HG03565 (cell line): ENCODE results near the gene SLC22A2.
A peak's percentile ranks its signal among the peaks of the same experiment; 100 is the strongest.

Experiments
- ATAC-seq: cut with Tn5 transposase; IDR thresholded peaks from one replicate; pipeline ENCODE4 v1.9.1; 2021; ENCODE audit warnings: mild to moderate bottlenecking, moderate library complexity; ENCODE audit not compliant: unreplicated experiment

The SLC22A2 gene

DNA sequence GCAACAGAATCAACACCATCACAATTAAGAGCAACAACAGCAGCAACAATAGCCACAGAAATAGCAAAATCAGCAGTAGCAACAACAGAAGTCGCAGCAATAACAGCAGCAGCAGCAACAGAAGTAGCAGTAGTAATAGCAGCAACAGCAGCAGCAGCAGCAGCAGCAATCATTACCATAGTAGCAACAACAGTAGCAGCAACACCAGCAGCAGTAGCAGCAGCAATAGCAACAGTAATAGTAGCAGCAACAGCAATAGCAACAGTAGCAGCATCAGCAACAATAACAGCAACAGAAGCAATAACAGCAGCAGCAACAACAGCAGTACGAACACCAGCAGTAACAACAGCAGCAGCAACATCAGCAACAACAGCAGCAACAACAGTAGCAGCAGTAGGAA lies 39.8 kb downstream of the SLC22A2 start:
- no peak for ATAC-seq

GRCh38 chr6:160217863-160218262 lies 40.8 kb downstream of the SLC22A2 start:
- ATAC-seq: no peak

GRCh38 chr6:160217073-160217472 lies 41.5 kb downstream of the SLC22A2 start:
- no peak for ATAC-seq

- ATAC-seq: no peak
Measured at GRCh38 chr6:160215232-160215631, 43.4 kb downstream of the SLC22A2 start.

DNA sequence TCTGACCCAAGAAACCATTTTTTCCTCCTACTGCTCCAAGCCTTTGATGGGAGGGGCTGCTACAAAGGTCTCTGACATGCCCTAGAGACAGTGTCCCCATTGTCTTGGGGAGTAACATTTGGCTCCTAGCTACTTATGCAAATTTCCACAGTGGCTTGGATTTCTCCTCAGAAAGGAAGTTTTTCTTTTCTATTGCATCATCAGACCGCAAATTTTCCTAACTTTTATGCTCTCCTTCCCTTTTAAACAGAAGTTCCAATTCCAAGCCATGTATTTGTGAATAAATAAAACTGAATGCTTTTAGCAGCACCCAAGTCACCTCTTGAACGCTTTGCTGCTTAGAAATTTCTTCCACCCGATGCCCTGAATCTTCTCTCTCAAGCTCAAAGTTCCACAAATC lies 51.0 kb downstream of the SLC22A2 start:
- ATAC-seq: no peak

DNA sequence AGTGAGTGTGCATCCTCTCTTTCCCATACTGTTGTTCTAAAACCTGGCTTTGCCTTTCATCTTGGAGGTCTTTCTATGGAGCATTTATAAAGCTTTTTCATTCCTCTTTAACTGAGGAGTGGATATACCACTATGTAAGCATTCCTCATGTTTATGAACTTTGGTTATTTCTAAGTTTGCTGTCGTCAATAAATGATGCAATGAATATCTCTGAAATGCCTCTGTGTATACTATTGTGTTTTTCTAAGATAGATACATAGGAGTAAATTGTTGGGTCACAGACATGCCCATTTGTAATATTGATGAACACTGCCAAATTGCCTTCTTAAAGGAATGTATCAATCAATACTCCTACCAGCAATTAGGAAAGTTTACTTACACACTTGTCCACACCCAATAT lies 53.9 kb downstream of the SLC22A2 start:
- no peak for ATAC-seq

DNA sequence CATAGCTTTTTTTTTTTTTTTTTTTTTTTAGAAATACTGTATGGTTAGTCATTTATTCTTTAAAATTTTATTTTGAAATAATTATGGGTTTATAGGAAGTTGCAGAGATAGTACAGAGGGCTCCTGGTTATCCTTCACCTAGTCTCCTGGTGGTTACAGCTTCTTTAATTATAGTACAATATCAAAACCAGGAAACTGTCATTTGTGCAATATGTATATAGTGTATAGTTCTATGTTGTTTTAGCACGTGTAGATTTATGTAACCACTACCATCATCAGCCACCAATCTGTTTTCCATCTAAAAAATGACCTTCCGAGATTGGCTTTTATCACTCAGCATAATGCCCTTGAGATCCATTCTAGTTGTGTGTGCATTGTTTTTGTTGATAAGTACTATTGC lies 54.7 kb downstream of the SLC22A2 start:
- no peak for ATAC-seq

DNA sequence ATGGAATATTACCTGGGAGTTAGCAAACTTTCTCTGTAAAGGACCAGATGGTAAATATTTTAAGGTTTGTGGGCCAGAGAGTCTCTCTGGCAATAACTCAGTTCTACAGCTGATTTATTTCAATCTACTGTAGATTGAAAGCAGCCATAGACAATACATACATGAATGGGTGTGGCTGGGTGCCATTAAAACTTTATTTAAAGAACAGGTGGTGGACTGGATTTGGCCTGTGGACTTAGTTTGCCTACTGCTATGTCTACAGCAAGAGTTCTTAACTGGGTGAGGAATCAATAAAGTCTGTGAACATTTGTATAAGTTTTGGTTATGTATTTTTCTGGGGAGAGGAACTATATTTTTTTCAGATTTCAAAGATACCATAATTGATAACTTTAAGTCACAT lies 55.1 kb downstream of the SLC22A2 start:
- ATAC-seq: no peak

DNA sequence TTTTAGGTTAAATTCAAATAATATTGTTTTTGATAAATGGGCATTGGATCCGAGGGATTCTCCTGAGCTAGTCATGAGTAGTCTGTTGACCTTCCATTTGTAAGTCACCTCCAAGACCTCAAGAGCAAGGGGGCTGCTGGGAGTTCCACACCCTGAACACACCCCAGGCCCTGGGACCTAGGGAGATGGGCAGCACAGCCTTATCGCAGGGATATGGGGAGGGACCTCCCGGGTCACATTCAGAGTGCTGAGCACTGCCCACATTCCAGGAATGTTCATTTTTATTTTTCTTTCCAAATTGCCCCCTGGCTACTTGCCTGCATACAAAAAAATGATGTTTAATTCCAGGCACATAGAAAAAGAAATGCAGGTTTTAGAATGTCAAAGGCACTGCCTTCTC lies 55.5 kb downstream of the SLC22A2 start:
- ATAC-seq: no peak

- no peak for ATAC-seq
Measured at GRCh38 chr6:160202411-160202810, 56.2 kb downstream of the SLC22A2 start.

GRCh38 chr6:160201061-160201460 lies 57.6 kb downstream of the SLC22A2 start:
- no peak for ATAC-seq

GRCh38 chr6:160198606-160199211 lies 59.9 kb downstream of the SLC22A2 start:
- peak; percentile 64 for ATAC-seq

DNA sequence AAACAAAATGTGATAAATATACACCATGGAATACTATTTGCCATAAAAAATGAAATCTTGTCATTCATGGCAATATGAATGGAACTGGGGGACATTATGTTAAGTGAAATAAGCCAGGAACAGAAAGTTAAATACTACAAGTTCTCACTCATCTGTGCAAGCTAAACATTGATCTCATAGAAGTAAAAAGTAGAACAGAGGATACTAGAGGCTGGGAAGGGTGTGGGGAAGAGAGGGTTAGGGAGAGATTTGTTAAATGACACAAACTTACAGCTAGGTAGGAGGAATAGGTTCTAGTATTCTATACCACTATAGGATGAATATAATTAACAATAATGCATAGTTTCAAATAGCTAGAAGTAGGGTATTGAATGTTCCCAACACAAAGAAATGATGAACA lies 61.0 kb downstream of the SLC22A2 start:
- no peak for ATAC-seq

DNA sequence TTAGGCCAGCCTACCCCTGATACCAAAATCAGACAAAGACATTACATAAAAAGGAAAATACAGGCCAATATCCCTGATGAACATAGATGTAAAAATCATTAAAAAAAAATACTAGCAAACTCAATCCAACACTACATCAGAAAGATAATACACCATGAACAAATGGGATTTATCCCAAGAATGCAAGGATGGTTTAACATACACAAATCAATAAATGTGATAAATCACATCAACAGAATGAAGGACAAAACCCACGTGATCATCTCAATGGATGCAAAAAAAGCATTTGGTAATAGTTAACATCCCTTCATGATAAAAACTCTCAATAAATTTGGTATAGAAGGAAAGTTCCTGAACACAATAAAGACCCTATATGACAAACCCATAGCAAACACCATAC lies 63.8 kb downstream of the SLC22A2 start:
- no peak for ATAC-seq

DNA sequence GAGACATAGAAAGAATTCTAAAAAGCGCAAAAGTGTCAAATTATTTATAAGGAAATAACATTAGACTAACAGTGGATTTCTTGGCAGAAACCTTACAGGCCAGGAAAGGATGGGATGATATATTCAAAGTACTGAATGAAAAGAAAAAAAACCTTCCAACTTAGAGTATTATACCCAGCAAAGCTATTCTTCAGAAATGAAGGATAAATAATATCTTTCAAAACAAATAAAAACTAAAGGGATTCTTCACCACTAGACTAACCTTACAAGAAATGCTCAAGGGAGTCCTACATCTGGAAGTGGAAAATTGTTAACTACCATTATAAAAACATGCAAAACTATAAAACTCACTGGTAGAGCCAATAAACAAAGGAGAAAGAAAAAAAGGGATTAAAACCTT lies 65.8 kb downstream of the SLC22A2 start:
- no peak for ATAC-seq

- ATAC-seq: no peak
Measured at GRCh38 chr6:160190973-160191372, 67.6 kb downstream of the SLC22A2 start.

GRCh38 chr6:160190081-160190480 lies 68.5 kb downstream of the SLC22A2 start:
- no peak for ATAC-seq

- ATAC-seq: no peak
Measured at GRCh38 chr6:160188773-160189172, 69.8 kb downstream of the SLC22A2 start.

- no peak for ATAC-seq
Measured at GRCh38 chr6:160180706-160181105, 77.9 kb downstream of the SLC22A2 start.

- no peak for ATAC-seq
Measured at GRCh38 chr6:160178271-160178670, 80.3 kb downstream of the SLC22A2 start.

- ATAC-seq: no peak
Measured at GRCh38 chr6:160177220-160177619, 81.4 kb downstream of the SLC22A2 start.

GRCh38 chr6:160174681-160175080 lies 83.9 kb downstream of the SLC22A2 start:
- ATAC-seq: no peak

GRCh38 chr6:160173806-160174527 lies 84.7 kb downstream of the SLC22A2 start:
- ATAC-seq: no peak
